NCI-H524 treated with DMSO at 0.1 percent for 48 hours (cell line): ENCODE data around the gene CCZ1B.
"Not testable (repeated sequence)": the region's sequence is repeated elsewhere in the genome, so short reads cannot be mapped to it uniquely, and the experiment has no call there.

Experiments
- DNase-seq: peaks from one replicate; lab custom pipeline; 2025; lab: John Stamatoyannopoulos, UW

Gene CCZ1B

DNA sequence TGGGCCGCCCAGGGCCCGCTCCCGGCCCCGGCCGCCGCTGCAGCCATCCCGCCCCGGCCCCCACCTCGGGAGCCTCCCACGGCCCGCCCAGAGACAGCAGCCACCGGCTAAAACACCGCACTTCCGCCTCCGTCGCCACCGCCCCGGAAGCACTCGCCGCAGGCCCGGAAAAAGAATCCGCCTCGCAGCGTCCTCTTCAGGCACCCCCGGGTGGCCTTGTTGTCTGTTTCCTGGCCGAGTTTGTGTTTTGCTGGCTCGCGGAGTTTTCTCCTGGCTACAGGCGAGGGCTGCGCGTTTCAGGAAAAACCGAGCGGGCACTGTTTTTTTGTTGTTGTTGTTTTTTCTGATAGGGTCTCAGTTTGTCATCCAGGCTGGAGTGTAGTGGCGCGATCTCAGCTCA is at the start of gene CCZ1B:
TSS of gene CCZ1B (minus strand) at position 125 of the 400 bp plus-strand sequence. CDS start at position 47, 78 bp downstream.
- not testable (repeated sequence) for DNase-seq

DNA sequence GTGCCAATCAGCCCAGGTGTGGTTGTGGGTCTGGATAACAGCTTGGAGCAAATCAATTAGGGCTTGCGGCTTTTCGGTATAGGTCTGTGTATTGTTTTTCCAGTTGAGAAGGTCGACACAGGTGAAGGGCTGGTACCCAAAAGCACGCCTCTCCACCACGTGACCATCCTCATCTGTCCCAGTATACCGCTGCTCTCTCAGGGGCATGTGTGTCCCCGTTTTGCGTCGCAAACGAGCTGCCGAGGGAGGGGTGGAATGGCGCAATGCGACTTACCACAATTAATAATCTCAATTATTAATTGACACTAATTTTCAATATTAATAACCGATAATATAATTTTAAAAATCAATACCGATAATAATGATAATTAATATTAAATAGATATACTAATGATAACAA is 48.9 kb upstream of the CCZ1B start:
- DNase-seq: not testable (repeated sequence)

DNA sequence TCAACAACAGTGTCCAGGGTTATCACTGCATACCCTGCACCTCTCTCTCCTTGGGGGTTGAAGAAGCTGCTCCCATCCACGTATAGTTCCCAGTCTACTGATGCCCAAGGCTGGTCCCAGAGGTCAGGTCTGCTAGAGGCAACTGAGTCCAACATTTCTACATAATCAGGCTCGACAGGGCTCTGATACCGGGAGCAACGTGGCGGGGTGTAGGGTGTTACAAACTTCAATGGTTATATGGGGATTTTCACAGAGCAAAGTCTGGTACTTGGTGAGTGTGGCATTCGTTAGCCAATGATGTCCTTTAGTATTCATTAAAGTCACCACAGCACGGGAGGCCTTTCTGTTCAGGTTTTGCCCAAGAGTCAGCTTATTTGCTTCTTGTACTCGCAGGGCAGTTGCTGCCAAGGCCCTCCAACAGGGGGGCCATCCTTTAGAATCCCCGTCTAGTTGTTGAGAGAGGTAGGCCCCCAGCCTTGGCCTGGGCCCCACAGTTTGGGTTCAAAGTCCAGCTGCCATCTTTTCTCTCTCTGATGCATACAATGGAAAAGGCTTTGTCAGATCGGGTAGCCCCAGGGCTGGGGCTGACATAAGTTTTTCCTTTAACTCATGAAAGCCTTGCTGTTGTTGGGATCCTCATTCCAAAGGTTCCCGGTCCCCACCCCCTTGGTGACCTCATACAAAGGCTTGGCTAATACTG is 46.3 kb upstream of the CCZ1B start:
- DNase-seq: not testable (repeated sequence)

DNA sequence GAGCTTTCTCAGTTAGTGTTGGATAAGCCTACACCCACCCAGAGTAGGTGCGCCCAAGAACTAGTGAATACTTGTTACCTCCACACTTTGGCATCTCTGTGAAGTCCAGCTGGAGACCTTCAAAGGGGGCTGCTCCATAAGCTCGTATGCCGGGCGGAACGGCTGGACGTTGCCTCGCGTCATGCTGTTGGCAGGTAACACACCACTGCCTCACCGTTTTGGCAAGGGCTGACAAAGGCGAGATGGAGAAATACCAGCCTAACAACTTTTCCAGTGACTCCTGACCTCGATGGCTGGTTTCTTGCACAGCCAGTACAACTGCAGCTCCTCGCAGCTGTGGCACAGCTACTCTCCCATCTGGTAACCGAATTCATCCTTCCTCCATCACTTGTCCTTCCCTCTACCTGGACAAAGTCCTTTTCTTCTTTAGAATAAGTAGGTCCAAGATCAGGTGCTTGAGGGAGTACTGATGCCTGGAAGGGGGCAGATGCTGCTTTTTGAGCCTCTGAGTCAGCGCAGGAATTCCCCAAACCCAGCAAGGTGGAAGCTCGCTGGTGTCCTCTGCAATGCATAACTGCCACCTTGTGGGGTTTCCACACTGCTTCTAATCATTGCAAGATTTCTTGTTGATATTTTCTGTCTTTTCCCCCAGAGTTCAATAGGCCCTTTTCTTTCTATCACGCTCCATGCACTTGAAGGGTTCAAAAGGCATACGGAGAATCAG is 45.5 kb upstream of the CCZ1B start:
- not testable (repeated sequence) for DNase-seq

DNA sequence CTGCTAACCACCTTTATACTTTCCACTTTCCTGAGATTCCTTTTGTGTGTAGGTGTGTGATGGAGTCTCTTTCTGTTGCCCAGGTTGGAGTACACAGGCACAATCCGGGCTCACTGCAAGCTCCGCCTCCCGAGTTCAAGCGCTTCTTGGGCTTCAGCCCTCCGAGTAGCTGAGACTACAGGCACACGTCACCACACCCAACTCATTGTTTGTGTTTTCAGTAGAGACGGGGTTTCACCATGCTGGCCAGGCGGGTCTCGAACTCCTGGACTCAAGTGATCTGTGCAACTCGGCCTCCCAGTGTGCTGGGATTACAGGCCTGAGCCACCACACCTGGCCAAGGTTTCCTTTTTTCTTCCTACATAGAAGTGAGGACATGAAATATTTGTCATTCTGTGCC is 38.7 kb upstream of the CCZ1B start:
- DNase-seq: not testable (repeated sequence)

DNA sequence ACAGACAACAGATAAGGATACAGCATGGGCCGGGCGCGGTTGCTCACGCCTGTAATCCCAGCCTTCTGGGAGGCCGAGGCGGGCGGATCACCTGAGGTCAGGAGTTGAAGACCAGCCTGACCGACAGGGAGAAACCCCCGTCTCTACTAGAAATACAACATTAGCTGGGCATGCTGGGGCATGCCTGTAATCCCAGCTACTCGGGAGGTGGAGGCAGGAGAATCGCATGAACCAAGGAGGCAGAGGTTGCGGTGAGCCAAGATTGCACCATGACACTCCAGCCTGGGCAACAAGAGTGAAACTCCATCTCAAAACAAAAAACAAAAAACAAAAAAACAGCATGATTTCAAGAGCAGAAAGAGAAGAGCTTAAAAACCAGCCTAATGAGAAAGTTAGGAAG is 38.1 kb upstream of the CCZ1B start:
- not testable (repeated sequence) for DNase-seq

DNA sequence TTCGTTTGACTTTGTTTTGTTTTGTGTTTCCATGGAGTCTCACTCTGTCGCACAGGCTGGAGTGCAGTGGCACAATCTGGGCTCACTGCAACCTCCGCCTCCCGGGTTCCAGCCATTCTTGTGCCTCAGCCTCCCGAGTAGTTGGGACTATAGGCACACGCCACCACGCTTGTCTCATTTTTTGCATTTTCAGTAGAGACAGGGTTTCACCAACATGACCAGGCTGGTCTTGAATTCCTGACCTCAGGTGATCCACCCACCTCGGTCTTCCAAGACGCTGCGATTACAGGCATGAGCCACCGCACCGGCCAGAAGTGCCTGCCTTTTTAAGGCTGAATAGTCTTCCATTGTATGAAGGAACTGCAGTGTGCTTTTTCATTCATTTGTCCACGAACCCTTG is 36.8 kb upstream of the CCZ1B start:
- DNase-seq: not testable (repeated sequence)

DNA sequence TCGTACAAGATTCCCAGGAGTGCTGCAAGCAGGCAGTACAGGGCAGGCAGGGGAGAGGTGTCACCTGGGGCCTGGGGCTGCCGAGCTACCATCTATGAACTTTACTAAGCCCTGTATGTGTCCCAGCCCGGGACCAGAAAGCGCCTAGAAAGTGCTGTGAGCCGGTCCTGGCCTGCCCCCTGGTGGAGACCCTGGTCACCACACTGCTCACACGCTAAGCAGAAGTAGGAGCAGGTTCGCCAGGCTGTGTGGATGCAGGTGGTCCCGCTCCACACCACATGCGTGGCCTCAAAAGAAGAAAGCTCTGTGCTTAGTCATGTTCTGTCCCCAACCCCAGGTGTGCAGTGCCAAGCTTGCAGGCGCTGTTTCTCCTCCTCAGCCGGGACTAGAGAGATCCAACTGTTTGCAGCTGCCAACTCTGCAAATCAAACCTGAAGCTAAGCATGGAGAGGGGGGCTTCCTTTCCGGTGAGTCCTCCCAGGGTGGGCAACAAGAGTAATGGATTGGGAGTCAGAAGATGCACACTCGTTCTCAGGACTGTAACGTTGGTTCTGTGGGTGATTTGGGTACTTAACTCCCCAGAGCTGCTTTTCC is 31.7 kb upstream of the CCZ1B start:
- not testable (repeated sequence) for DNase-seq

DNA sequence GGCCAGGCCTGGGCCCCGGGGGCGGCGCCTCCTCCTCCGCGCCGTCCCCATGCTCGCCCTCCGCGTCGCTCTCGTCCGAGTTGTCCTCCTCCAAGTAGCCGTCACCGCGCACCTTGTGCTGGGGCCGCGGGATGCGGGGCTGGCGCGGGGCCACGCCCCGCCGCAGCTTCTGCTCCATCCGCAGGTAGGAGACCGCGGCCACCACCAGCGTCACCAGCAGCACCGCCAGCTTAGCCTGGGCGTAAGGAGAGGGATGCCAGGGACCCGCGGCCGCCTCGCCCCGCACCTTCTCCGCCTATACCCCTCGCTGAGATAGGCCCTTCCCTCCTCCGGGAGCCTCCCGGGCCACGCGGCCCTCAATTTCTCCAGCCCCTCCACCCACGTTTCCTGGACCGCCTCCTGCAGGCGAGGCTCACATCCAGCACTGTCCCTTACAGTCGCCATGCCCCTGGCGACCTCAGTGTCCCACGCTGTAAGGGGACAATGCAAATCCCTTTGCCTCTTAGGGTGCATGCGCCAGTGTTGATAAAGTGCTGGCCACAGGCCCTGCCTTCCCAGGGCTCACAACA is 29.6 kb upstream of the CCZ1B start:
- not testable (repeated sequence) for DNase-seq

DNA sequence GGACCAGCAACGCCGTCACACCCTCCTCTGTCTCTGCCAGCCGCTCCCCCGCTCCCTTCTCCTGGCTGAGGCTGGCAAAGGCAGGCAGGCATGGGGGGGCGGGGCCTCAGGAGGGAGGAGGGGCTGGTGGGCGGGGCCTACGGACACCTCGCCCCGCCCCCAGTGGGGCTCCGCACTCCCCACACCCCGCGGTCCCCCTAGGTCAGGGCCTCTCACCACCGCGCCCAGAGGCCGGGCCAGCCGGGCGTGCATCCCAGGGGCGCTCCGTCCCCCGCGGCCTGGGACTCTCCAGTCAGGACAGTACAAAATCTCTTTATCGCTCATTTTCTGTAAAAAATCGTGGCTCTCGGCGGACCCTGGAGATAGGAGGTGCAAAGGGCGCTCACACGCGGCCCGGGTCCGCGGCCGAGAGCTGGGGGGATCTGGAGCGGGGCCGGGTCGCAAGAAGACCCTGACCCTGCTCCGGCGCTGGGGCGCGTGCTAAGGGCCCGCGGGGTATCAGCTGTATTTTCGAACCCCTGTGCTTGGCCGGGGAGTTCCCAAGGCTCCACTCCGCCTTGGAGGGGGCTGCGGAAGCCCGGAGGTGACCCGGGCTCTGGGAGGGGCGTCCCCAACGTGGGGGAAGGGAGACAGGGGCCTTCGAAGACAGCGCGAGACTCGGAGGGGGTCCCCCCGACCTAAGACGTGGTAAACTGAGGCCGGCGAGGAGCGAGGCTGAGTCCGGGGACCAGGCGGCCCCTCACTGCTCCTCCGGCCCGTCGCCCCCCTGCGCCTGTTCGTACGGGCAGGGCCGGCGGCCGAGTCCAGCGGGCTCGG is 28.9 kb upstream of the CCZ1B start:
- DNase-seq: not testable (repeated sequence)

DNA sequence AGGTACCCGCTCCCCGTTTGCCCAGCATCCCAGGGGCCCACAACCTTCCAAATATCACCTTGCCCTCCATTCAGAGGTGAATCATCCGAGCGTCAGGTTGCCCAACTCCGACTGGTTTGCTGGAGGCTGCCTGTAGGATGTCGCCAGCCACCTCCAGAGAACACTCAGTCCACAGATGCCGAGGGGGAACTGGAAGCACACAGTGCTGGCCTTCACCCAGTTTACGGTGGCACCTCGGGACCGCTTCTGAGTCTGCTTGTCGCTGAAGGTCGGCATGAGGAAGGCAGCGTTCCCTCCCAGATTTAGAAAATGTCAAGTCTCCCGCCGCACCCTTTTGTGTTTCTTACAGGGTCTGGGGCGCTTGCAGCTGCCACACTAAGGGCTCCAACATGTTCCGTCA is 27.6 kb upstream of the CCZ1B start:
- DNase-seq: not testable (repeated sequence)

DNA sequence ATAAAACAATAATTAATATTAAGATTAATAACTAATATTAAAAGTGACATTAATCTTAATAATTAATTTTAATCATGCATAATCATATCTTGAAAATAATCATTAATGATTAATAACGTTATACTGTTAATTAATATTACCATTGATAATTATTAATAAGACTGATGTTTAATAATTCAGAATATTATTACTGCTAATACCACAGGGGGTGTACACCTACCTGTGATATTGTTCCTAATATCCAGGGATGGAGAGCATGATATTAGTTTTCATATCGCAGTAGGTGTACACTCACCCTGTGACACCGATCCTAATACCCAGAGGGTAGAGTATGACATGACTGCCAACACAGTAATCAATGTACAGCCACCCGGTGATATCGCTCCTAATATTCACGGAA is 23.1 kb upstream of the CCZ1B start:
- not testable (repeated sequence) for DNase-seq

DNA sequence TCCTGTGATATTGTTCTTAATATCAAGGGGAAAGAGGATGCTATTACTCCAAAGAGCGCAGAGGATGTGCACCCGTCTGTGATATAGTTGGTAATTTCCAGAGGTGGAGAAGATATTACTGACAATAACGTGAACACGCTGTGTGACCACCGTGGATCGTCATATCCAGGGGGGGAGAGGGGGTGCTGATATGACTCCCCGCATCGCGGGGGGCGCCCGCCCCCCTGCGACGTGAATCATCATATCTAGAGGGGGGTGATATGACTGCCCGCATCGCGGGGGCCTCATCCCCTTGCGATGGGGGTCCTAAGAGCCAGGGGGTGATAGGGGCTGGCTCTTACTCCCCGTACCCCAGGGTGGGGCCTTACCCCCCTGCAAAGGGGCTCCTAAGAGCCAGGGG is 21.7 kb upstream of the CCZ1B start:
- not testable (repeated sequence) for DNase-seq

DNA sequence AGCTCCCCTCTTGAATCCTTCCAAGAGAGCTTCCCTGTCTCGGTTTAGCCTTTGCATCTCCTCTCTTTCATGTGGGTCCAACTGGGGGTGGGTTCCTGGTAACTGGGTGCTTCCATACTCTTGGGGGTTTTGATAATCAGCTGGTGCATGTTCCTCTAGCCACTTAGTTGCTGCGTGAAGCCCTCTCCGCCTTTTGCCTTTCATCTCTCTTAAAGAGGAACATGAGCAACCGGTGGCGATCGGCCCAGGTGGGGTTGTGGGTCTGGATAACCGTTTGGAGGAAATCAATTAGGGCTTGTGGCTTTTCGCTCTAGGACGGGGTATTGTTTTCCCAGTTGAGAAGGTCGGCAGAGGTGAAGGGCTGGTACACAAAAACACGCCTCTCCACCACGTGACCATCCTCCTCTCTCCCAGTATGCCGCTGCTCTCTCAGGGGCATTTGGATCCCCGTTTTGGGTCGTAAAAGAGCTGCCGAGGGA is 19.9 kb upstream of the CCZ1B start:
- DNase-seq: not testable (repeated sequence)

DNA sequence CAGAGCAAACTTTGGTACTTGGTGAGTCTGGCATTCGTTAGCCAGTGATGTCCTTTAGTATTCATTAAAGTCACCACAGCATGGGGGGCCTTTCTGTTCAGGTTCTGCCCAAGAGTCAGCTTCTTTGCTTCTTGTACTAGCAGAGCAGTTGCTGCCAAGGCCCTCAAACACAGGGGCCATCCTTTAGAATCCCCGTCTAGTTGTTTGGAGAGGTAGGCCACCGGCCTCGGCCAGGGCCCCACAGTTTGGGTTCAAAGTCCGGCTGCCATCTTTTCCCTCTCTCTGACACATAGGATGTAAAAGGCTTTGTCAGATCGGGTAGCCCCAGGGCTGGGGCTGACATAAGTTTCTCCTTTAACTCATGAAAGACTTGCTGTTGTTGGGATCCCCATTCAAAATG is 17.6 kb upstream of the CCZ1B start:
- not testable (repeated sequence) for DNase-seq

DNA sequence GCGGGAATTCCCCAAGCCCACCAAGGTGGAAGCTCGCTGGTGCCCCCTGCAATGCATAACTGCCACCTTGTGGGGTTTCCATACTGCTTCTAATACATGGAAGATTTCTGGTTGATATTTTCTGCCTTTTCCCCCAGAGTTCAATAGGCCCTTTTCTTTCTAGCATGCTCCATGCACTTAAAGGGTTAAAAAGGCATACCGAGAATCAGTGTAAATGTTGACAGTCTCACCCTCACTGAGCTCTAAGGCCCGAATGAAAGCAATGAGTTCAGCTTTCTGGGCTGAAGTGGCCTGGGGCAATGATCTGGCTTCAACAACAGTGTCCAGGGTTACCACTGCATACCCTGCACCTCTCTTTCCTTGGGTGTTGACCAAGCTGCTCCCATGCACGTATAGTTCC is 17.0 kb upstream of the CCZ1B start:
- DNase-seq: not testable (repeated sequence)

DNA sequence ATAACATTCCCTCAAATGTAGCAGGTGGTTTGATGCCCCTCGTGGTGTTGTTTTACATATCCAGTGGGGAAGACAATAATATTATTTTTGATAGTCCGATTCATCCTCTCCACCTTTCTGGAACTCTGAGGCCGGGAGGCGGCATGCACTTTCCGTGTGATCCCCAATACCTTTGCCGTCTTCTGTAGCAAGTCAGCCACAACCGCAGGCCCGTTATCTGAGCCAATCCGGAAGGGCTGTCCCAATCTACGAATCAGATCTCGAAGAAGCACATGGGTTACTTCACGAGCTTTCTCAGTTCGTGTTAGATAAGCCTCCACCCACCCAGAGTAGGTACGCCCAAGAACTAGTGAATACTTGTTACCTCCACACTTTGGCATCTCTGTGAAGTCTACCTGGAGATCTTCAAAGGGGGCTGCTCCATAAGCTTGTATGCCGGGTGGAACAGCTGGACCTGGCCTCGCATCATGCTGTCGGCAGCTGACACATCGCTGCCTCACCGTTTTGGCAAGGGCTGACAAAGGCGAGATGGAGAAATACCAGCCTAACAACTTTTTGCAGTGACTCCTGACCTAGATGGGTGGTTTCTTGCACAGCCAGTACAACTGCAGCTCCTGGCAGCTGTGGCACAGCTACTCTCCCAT is 16.3 kb upstream of the CCZ1B start:
- DNase-seq: not testable (repeated sequence)

DNA sequence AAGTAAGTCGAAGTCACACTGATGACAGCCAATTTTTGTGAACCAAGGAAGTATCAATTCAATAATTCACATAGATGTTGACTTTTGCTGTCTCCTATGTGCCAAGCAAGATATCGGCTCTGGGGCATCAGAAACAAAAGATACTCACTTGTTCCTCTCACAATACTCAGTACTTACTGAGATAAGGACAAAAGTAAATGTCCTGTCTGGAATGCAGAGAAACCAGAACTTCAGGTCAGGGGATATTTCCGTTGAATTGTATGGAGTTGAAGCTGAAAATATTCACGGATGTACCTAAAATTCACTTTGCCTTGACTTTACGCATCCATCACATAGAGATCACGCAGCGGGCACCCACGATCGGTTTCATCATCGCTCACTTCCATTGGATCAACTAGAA is 11.0 kb upstream of the CCZ1B start:
- not testable (repeated sequence) for DNase-seq

DNA sequence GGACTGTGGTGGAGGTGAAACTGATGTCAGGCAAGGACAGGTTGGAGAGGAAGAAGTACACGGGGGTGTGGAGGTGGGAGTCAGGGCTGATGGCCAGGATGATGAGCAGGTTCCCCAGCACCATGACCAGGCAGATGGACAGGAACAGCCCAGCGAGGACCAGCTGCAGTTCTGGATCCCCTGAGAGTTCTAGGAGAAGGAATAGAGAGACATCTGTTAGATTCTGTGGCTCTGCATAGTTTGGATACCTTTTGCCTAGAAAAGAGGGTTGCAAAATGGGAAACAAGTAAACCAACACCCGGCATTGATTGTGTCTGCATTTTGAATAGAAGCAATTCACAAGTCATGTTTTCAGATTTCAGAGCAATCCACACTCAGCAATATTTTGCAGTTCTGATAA is 9.4 kb upstream of the CCZ1B start:
- DNase-seq: not testable (repeated sequence)

DNA sequence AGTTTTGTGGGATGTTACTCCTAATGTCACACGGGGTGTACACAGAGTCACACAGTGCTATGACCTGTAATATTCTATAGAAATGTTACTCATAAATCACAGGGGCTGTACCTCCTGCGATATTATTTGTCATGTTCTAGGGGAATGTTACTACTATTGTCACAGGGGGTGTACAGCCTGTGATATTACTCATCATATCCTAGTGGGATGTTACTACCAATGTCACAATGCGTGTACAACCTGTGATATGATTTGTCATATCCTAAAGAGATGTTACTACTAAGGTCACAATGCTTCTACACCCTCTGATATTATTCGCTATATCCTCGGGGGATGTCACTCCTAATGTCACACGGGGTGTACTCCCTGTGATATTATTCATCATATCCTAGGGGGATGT is 7.6 kb upstream of the CCZ1B start:
- no peak for DNase-seq
